ENCODE results near the gene CACNB4.

The CACNB4 gene

DNA sequence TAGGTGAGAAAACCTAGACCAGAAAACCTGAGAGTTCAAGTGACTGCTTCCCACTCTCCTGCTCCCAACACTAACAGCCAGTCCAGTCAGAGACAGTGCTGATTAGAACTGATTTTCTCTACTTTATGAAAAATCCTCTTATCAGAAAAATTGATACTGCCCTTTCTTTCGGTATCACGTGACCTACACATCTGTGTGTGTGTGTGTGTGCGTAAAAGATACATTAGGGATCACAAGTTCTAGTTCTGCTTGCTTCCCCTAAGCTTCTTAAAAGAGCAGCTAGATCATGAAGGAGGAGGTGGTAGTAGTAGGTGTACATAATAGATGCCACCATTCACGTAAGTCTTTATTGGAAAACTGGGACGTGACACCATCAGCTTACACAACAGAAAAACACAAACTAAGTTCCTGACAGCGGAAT lies 272.1 kb downstream of the CACNB4 start:
- Histone ChIP-seq H3K23ac (ENCODE audit: low read length) (no peak overlapping the region), H2BK120ac (ENCODE audit: insufficient read depth, low read length, poor library complexity) (no peak overlapping the region), H3K4me3 (ENCODE audit: low read depth, low read length) (no peak overlapping the region), H3K4ac (ENCODE audit: low read depth, low read length) (peak overlapping the region; percentile 81), H3K79me1 (ENCODE audit: low read length) (peaks cover 12% of the 10 kb centered on the region), H3K27ac (ENCODE audit: low read depth, low read length) (no peak overlapping the region), H3K79me2 (ENCODE audit: control insufficient read depth, insufficient read depth, low read length, poor library complexity) (peaks cover 14% of the 10 kb centered on the region), H3K27me3 (ENCODE audit: insufficient read depth, low read length) (no peaks in the 10 kb centered on the region), H2AFZ (ENCODE audit: insufficient read depth, low read length, poor library complexity) (no peak overlapping the region), H3K36me3 (ENCODE audit: control insufficient read depth in 1 of 2, insufficient read depth in 2 of 2, low read length in 2 of 2) (no peaks in the 10 kb centered on the region), H3K18ac (ENCODE audit: low read length) (no peak overlapping the region), H3K9ac (ENCODE audit: low read length) (no peak overlapping the region), H2AK5ac (ENCODE audit: low read length) (no peak overlapping the region), H2BK5ac (ENCODE audit: low read depth, low read length, poor library complexity) (no peak overlapping the region), H2BK12ac (ENCODE audit: low read length) (no peak overlapping the region), H3K14ac (ENCODE audit: low read length) (no peak overlapping the region), H4K91ac (ENCODE audit: low read depth, low read length) (no peak overlapping the region), H3K4me1 (ENCODE audit: control insufficient read depth in 1 of 2, insufficient read depth in 2 of 2, low read length in 2 of 2) (peaks cover 3 to 12% of the 10 kb centered on the region in 2 experiments), H4K8ac (ENCODE audit: low read depth, low read length) (no peak overlapping the region), H4K12ac (ENCODE audit: low read depth, low read length) (no peak overlapping the region), H3K4me2 (ENCODE audit: low read length) (peak overlapping the region; percentile 55), H3K9me3 (ENCODE audit: insufficient read depth, low read depth, low read length) (peaks cover 2% of the 10 kb centered on the region)
- WGBS (ENCODE audit: extremely low coverage, insufficient coverage, insufficient read length): no CpG with 5 or more reads among the region's 6 CpGs
- no peak for DNase-seq

DNA sequence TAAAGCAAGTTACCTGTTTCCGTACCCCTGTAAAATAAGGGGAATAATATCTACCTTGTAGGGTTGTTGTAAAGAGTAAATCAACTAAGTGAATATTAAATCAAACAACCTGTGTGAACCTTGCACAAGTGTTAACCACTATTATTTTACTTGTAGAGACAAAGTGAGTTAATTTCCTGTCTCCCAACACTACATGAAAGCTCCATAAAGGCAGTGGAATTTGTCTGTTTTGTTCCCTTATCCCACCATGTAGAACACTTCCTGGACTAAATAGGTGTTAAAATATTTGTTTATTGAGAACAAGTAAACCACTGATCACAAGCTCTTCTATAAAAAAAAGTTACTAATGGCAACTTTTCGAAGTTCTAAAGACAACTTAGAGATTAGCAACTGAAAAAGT lies 274.0 kb downstream of the CACNB4 start:
- Histone ChIP-seq H2BK5ac (ENCODE audit: low read depth, low read length, poor library complexity) (no peak overlapping the region), H2AK5ac (ENCODE audit: low read length) (no peak overlapping the region), H3K4me2 (ENCODE audit: low read length) (no peak overlapping the region), H3K14ac (ENCODE audit: low read length) (no peak overlapping the region), H3K4ac (ENCODE audit: low read depth, low read length) (peak overlapping the region; percentile 22), H3K9ac (ENCODE audit: low read length) (no peak overlapping the region), H3K79me1 (ENCODE audit: low read length) (peaks cover 12% of the 10 kb centered on the region), H3K4me1 (ENCODE audit: control insufficient read depth in 1 of 2, insufficient read depth in 2 of 2, low read length in 2 of 2) (peaks cover 3 to 16% of the 10 kb centered on the region in 2 experiments), H3K23ac (ENCODE audit: low read length) (no peak overlapping the region), H3K79me2 (ENCODE audit: control insufficient read depth, insufficient read depth, low read length, poor library complexity) (peaks cover 14% of the 10 kb centered on the region), H3K36me3 (ENCODE audit: control insufficient read depth in 1 of 2, insufficient read depth in 2 of 2, low read length in 2 of 2) (peaks cover 0 to 2% of the 10 kb centered on the region in 2 experiments), H2BK120ac (ENCODE audit: insufficient read depth, low read length, poor library complexity) (no peak overlapping the region), H3K18ac (ENCODE audit: low read length) (no peak overlapping the region), H4K8ac (ENCODE audit: low read depth, low read length) (no peak overlapping the region), H3K27me3 (ENCODE audit: insufficient read depth, low read length) (no peaks in the 10 kb centered on the region), H3K9me3 (ENCODE audit: insufficient read depth, low read depth, low read length) (peaks cover 2% of the 10 kb centered on the region), H4K12ac (ENCODE audit: low read depth, low read length) (no peak overlapping the region), H2AFZ (ENCODE audit: insufficient read depth, low read length, poor library complexity) (no peak overlapping the region), H4K91ac (ENCODE audit: low read depth, low read length) (no peak overlapping the region), H3K4me3 (ENCODE audit: low read depth, low read length) (no peak overlapping the region), H2BK12ac (ENCODE audit: low read length) (no peak overlapping the region), H3K27ac (ENCODE audit: low read depth, low read length) (no peak overlapping the region)
- DNase-seq: no peak
- no CpG with 5 or more reads among the region's 2 CpGs for WGBS (ENCODE audit: extremely low coverage, insufficient coverage, insufficient read length)

DNA sequence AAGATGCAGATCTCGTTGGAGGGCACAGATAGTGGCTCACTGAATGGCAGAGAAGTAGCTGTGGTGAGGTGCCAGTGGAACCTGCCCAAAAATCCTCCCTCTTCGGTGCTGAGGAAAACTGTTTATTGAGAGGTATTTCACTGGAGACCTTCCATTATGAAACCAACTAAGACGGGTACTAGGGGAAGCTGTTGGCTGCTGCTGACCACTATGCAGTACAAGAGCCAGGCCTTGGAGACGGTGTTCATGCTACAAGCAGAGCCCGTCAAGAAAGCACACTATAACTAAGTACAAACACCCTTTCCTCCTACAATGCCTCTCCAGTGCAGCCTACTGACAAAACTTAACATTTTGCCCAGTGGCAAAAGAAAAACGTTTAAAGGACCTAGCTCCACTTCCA lies 275.2 kb downstream of the CACNB4 start:
- H3K27me3 ChIP-seq (ENCODE audit: insufficient read depth, low read length): no peaks in the 10 kb centered on the region
- H2AFZ ChIP-seq (ENCODE audit: insufficient read depth, low read length, poor library complexity): no peak overlapping the region
- no peak overlapping the region for H2BK5ac ChIP-seq (ENCODE audit: low read depth, low read length, poor library complexity)
- H4K8ac ChIP-seq (ENCODE audit: low read depth, low read length): no peak overlapping the region
- H3K4me3 ChIP-seq (ENCODE audit: low read depth, low read length): no peak overlapping the region
- H3K18ac ChIP-seq (ENCODE audit: low read length): no peak overlapping the region
- peaks cover under 1 to 14% of the 10 kb centered on the region in 2 experiments for H3K4me1 ChIP-seq (ENCODE audit: control insufficient read depth in 1 of 2, insufficient read depth in 2 of 2, low read length in 2 of 2)
- peaks cover 14% of the 10 kb centered on the region for H3K79me2 ChIP-seq (ENCODE audit: control insufficient read depth, insufficient read depth, low read length, poor library complexity)
- no peak overlapping the region for H3K27ac ChIP-seq (ENCODE audit: low read depth, low read length)
- H3K14ac ChIP-seq (ENCODE audit: low read length): no peak overlapping the region
- no peak overlapping the region for H3K4me2 ChIP-seq (ENCODE audit: low read length)
- DNase-seq: no peak
- peaks cover 2% of the 10 kb centered on the region for H3K9me3 ChIP-seq (ENCODE audit: insufficient read depth, low read depth, low read length)
- no CpG with 5 or more reads among the region's 6 CpGs for WGBS (ENCODE audit: extremely low coverage, insufficient coverage, insufficient read length)
- peaks cover 11% of the 10 kb centered on the region for H3K79me1 ChIP-seq (ENCODE audit: low read length)
- H2AK5ac ChIP-seq (ENCODE audit: low read length): no peak overlapping the region
- no peak overlapping the region for H3K23ac ChIP-seq (ENCODE audit: low read length)
- H3K36me3 ChIP-seq (ENCODE audit: control insufficient read depth in 1 of 2, insufficient read depth in 2 of 2, low read length in 2 of 2): peaks cover 0 to 2% of the 10 kb centered on the region in 2 experiments
- peak overlapping the region; percentile 98 for H3K4ac ChIP-seq (ENCODE audit: low read depth, low read length)
- no peak overlapping the region for H2BK120ac ChIP-seq (ENCODE audit: insufficient read depth, low read length, poor library complexity)
- H2BK12ac ChIP-seq (ENCODE audit: low read length): no peak overlapping the region
- H4K12ac ChIP-seq (ENCODE audit: low read depth, low read length): no peak overlapping the region
- H3K9ac ChIP-seq (ENCODE audit: low read length): no peak overlapping the region
- H4K91ac ChIP-seq (ENCODE audit: low read depth, low read length): no peak overlapping the region

DNA sequence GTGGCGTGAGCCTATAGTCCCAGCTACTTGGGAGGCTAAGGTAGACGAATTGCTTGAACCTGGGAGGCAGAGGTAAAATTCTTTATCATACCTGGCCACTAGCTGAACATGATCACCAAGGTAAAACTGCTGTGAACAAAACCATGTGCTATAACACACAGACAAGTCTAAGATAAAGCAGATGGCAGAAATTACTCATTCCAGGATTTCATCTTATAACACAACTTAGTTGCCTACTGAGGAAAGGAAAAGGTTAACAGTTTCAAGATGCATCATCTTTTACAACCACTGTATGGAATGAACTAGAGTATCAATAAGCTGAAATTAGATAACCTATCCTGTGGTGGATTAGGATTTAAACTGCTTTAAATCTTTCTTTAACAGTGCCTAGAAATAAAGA lies 278.9 kb downstream of the CACNB4 start:
- Histone ChIP-seq H3K79me2 (ENCODE audit: control insufficient read depth, insufficient read depth, low read length, poor library complexity) (peaks cover 5% of the 10 kb centered on the region), H3K14ac (ENCODE audit: low read length) (no peak overlapping the region), H2BK5ac (ENCODE audit: low read depth, low read length, poor library complexity) (no peak overlapping the region), H4K91ac (ENCODE audit: low read depth, low read length) (no peak overlapping the region), H2AFZ (ENCODE audit: insufficient read depth, low read length, poor library complexity) (no peak overlapping the region), H3K36me3 (ENCODE audit: control insufficient read depth in 1 of 2, insufficient read depth in 2 of 2, low read length in 2 of 2) (peaks cover 4 to 8% of the 10 kb centered on the region in 2 experiments), H3K4me1 (ENCODE audit: control insufficient read depth in 1 of 2, insufficient read depth in 2 of 2, low read length in 2 of 2) (peaks cover 0 to 11% of the 10 kb centered on the region in 2 experiments), H2AK5ac (ENCODE audit: low read length) (no peak overlapping the region), H3K9me3 (ENCODE audit: insufficient read depth, low read depth, low read length) (no peaks in the 10 kb centered on the region), H3K23ac (ENCODE audit: low read length) (no peak overlapping the region), H4K8ac (ENCODE audit: low read depth, low read length) (no peak overlapping the region), H4K12ac (ENCODE audit: low read depth, low read length) (no peak overlapping the region), H3K4me2 (ENCODE audit: low read length) (no peak overlapping the region), H3K27me3 (ENCODE audit: insufficient read depth, low read length) (no peaks in the 10 kb centered on the region), H2BK12ac (ENCODE audit: low read length) (no peak overlapping the region), H3K4me3 (ENCODE audit: low read depth, low read length) (no peak overlapping the region), H3K27ac (ENCODE audit: low read depth, low read length) (no peak overlapping the region), H3K9ac (ENCODE audit: low read length) (no peak overlapping the region), H3K18ac (ENCODE audit: low read length) (no peak overlapping the region), H3K79me1 (ENCODE audit: low read length) (no peaks in the 10 kb centered on the region), H3K4ac (ENCODE audit: low read depth, low read length) (no peak overlapping the region), H2BK120ac (ENCODE audit: insufficient read depth, low read length, poor library complexity) (no peak overlapping the region)
- DNase-seq: no peak
- no CpG with 5 or more reads among the region's 2 CpGs for WGBS (ENCODE audit: extremely low coverage, insufficient coverage, insufficient read length)
